NCI-H526 (cell line): ENCODE measurements around the gene COL18A1.
A peak's percentile ranks its signal among the peaks of the same experiment; 100 is the strongest.
"Not testable (repeated sequence)": the region's sequence is repeated elsewhere in the genome, so short reads cannot be mapped to it uniquely, and the experiment has no call there.

ENCODE experiments used
- DNase-seq, 2 experiments: peaks; one replicate each; lab custom pipeline; 2025; lab: John Stamatoyannopoulos, UW

Gene COL18A1

DNA sequence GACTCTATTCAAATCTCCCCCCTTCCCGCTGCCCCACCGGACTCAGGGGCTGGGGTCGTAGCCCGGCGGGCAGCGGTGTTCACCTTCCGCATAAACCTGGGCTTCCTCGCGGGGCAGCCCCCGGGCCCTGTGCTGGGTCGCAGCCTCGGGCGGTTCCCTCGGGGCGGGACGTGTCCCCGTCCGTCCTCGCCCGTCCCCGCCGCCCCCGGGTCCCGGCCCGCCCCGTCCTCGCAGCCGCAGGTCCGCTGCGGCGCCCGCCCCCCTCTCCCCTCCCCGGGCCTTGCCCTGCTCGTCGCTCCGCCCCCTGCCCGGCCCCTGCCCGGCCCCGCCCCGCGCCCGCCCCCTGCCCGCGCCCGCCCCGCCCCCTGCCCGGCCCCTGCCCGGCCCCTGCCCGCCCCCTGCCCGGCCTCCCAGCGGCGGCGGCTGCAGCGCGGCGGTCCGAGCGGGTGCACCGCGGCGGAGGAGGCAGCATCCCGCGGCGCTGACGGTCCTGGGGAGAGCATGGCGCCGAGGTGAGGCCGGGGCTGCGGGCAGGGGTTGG, at the start of gene COL18A1:
Gene COL18A1, plus strand, starts transcription at position 436 of the 541 bp plus-strand sequence. Its CDS starts 66 bp downstream, at position 502.
- peak in 1 of 2 experiments; percentile 62 for DNase-seq

DNA sequence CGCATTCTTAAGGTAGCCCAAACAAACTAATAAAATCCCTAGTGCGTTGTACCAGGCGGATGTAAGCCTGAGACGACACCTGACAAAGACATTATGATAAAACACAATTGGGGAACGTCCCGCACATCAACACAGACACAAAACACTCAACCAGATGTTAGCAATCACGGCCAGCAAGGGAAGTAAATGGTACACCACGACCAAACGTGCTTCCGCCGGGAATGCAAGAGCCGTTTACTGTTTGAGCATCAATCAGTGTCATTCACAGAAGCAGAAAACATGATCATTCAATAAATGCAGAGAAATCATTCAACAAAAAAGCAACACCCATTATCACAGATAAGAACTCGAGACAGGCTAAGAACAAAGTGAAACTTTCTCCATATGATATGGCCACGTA, 49.4 kb upstream of the COL18A1 start:
- DNase-seq: no peak

DNA sequence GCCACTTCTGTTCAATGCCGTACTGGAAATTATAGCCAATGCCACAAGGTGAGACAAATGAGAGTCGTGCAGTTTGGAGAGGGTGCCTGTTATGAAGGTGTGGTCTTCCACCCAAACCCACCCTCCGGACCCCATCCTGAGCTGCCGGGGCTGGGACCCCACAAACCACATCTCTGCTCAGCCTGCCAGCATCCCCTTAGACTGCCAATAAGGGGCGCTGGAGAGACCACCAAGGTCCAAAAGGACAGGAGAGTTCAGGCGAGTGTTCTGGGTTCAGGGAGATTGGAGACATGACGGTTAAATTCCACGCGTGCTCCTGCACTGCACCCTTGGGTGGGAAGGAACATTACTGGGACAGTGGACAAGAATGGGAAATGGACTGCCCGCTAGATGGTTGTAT, 48.7 kb upstream of the COL18A1 start:
- DNase-seq: no peak

- no peak for DNase-seq
Measured at GRCh38 chr21:45356653-45357435, 48.1 kb upstream of the COL18A1 start.

DNA sequence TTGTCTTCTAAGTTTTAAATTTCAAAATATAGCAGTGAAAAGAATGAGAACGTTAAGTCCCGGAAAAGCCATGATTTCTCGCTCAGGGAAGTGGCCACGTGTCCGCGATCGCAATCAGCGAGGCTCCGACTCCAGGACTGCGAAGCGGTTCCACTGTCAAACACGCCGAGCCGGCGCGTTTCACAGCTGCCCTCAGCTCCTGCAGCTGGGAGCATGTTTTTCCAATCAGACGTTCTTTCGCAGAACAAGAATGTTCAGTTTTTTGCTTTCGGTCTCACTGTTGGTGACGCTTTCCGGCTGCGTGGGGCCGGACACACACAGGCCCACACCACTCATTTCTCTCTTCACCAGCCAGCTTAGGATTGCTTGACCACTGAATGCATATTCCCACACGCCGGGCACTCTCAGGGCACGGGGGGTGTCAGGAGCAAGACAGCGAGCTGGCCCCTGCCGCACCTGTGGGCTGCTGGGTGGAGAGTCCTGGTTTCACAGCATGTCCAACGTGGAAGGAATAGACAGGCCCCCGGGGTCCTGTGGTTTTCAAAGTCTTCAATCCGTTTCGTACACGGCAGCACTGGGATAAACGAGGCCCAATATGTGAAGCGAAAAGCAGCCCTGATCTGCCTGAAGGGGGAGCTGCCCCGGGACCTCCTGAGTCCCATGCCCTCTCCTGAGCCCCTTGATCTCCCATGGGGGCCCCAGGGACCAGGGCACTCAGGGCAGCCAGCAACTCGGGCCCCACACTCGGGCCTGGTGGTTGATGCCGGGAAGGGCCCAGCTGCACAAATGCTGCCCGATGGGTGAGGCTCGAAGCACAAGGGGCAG, 47.3 kb upstream of the COL18A1 start:
- no peak for DNase-seq

DNA sequence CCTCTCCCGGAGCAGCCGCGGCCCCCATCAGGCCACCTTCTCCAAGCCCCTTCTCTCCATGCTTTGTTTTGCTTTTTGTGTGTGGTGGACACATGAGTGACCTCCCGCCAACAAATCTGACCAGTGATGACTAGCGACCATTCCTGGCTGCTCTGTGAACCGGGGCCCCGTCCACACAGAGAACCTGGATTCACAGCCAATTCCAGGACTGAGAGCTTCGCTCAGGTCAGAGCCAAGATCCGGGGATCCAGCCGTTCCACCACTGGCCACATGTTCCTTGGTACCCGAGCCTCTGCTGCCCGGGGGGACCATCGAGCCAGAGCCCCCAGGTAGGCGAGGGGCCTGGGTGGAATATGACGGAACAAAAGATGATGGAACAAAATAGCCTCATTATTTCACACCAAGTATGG, 46.7 kb upstream of the COL18A1 start:
- no peak for DNase-seq

DNA sequence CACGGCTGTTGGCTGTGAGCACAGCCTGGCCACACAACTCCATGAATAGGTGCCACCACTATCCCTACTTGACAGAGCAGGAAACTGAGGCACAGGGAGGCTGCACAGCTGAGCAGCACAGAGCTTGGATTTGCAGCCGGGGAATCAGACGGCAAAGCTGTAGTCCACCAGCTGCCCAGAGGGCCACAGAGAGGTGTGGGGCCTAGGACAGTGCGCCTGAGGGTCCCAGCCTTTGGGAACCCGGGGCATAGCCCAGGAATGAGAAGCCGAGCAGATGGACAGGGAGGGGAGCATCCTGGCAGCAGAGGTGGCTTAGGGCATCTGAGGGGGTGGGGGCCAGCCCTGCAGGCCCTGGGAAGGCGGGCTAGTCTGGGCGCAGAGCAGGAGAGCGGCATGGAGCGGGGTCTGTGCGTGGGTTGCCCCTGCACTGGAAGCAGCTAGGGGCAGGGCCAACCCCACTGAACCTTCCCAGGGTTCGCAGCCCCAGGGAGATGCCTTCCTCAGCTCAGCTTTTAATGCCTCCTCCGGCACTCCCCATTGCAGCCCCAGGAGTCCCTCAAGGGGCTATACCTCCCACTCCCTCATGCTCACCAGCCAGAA, 46.2 kb upstream of the COL18A1 start:
- DNase-seq: no peak

GRCh38 chr21:45359451-45360217, 45.3 kb upstream of the COL18A1 start:
- DNase-seq: no peak

GRCh38 chr21:45361033-45361997, 43.6 kb upstream of the COL18A1 start:
- DNase-seq: no peak

- no peak for DNase-seq
Measured at GRCh38 chr21:45362077-45362747, 42.8 kb upstream of the COL18A1 start.

DNA sequence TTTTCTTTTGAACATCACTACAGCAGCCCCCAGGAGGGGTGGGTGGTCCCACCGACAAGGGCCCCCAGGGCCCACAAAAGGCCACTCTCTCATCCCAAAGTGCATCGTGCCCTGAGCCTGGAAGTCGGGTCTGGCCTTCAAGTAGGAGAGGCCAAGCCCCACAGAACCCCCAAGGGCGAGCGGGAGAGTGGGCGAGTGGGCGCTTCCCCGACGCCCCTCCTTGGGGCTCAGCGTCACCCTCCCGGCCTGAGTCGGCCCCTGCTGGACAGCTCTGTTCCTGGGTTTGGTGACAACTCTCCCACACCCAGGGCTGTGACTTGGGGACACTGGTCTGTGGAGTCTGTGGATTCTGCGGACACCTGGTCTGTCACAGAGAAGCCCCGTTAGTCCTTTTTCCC, 42.2 kb upstream of the COL18A1 start:
- DNase-seq: no peak

DNA sequence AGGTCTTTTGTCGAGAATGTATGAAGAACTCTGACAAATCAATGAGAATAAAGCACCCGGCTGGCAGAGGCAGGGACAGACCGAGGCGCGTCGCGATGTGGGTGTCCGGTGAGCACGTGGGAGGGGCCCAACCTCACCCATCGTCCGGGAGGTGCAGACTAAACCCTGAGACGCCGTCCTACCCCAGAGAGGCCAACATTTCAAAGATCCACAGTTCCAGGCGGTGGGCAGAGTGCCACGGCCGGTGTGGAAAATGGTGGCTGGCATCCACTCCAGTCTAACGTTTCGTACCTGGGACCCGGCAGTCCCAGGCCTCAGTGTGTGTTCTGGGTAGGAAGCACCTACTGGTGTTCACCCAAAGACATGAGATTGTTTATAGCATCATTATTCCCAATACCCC, 41.7 kb upstream of the COL18A1 start:
- not testable (repeated sequence) for DNase-seq

GRCh38 chr21:45363921-45364467, 41.0 kb upstream of the COL18A1 start:
- DNase-seq: no peak

GRCh38 chr21:45364468-45365185, 40.3 kb upstream of the COL18A1 start:
- DNase-seq: no peak

- DNase-seq: no peak
Measured at GRCh38 chr21:45365186-45365607, 39.8 kb upstream of the COL18A1 start.

DNA sequence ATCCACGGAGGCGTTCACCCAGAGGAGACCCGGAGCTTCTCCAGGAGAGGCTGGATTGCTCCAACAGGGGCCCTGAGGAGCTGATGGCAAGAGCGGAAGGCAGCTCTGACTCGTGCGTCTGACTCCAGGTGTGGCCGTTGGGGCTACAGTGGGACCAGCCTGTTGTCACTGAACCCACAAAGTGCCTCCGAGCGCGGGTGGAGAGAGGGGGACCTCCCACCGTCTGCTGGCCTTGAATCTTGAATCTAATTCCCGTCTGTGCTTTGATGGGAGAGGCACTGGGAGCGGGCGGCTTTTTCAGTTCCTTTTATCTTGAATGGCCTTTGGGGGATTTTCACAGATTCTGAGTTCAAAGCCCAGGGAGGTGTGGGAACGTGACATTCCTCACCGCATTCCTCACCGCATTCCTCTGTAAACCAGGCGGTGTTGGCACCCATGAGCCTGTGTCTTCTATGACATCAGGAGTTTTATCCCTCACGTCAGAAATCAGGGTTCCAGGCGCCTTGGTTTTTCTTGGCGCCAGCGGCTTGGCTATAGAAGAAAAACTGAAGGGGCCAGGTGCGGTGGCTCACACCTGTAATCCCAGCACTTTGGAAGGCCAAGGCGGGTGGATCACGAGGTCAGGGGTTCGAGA, 39.2 kb upstream of the COL18A1 start:
- no peak for DNase-seq

DNA sequence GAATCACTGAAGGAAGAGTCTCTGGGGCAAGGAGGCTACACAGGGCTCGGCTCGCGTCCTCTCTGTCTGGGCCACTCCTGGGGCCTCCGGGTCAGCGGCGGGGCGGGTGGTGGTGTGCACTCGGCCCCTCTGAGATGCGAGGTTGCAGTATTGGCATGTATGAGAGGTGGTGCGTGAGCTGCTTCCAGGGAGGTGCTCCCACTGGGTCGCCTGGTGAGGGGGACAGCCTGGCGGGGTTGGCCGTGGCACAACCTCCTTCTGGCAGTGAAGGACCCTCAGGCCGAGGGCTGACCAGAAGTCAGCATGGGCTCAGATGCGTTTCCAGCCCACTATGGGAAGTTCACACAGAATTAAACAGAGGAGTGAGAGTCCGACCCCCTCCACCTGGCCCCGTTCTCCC, 38.5 kb upstream of the COL18A1 start:
- DNase-seq: no peak

DNA sequence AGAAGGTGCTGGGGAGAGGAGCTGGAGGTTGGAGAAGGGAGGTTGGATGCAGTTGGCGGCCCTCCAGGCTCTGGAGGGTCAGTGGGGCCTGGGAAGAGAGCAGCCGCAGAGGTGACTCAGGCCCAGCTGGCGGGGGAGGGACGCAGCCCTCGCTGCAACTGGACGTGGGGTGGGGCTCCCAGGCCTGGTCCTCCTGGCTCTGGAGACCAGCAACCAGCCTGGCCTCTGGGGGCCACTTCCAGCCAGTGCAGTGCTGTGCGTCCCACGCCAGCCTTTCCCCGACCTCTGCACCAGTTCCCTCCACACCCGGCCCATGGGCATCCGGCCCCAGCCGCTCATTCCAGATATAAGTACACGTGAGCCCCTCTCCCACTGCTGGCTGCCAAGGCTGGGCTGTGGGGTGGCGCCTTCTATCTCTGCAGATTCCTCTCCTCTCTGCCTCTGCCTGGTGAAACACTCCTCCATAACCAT, 38.0 kb upstream of the COL18A1 start:
- no peak for DNase-seq
